ENCODE results near the gene UBAP1.
"Not testable (repeated sequence)": the region's sequence is repeated elsewhere in the genome, so short reads cannot be mapped to it uniquely, and the experiment has no call there.

UBAP1 gene

GRCh38 chr9:34271265-34272006, 92.6 kb downstream of the UBAP1 start:
- no peak for DNase-seq

GRCh38 chr9:34272101-34272541, 93.3 kb downstream of the UBAP1 start:
- no peak for DNase-seq

GRCh38 chr9:34273588-34273987, 94.7 kb downstream of the UBAP1 start:
- DNase-seq = not testable (repeated sequence)

- DNase-seq = no peak
These were observed 97.0 kb downstream of the UBAP1 start for GRCh38 chr9:34275811-34276210.

- no peak for DNase-seq
These were observed 97.9 kb downstream of the UBAP1 start for GRCh38 chr9:34276772-34277171.

GRCh38 chr9:34279411-34279810, 100.6 kb downstream of the UBAP1 start:
- no peak for DNase-seq

- no peak for DNase-seq
These were observed 103.3 kb downstream of the UBAP1 start for GRCh38 chr9:34282096-34282495.

GRCh38 chr9:34289159-34289558, 110.3 kb downstream of the UBAP1 start:
- DNase-seq = no peak

- no peak for DNase-seq
These were observed 112.2 kb downstream of the UBAP1 start for GRCh38 chr9:34291023-34291422.

- DNase-seq = no peak
These were observed 112.6 kb downstream of the UBAP1 start for GRCh38 chr9:34291423-34291822.

GRCh38 chr9:34292552-34292951, 113.7 kb downstream of the UBAP1 start:
- no peak for DNase-seq

- DNase-seq = not testable (repeated sequence)
These were observed 122.2 kb downstream of the UBAP1 start for GRCh38 chr9:34301064-34301463.

Measured in CD4-positive, alpha-beta T cell treated with Interleukin-10 for 1 hour (primary cell).